Activated T-cell treated with anti-CD3 and anti-CD28 coated beads, Interleukin-2, amount 50 U/mL, for 48 hours (primary cell): ENCODE measurements around the gene AMBP.

Source experiments
- DNase-seq, 2 experiments: peaks; one replicate each; pipeline ENCODE4 v3.0.0-alpha.2; 2020

Gene AMBP

GRCh38 chr9:114072184-114073140, 5.6 kb downstream of the AMBP start:
- no peak for DNase-seq

- no peak for DNase-seq
These were observed 6.8 kb downstream of the AMBP start for GRCh38 chr9:114071197-114071795.

- DNase-seq: no peak
These were observed 7.7 kb downstream of the AMBP start for GRCh38 chr9:114070188-114071103.

- no peak for DNase-seq
These were observed 8.5 kb downstream of the AMBP start for GRCh38 chr9:114069476-114070187.

GRCh38 chr9:114065304-114065703, 12.8 kb downstream of the AMBP start:
- DNase-seq: no peak

GRCh38 chr9:114061830-114062474, 16.1 kb downstream of the AMBP start:
- no peak for DNase-seq

GRCh38 chr9:114061292-114061691, 16.8 kb downstream of the AMBP start:
- no peak for DNase-seq

- no peak for DNase-seq
These were observed 17.4 kb downstream of the AMBP start for GRCh38 chr9:114060711-114061110.

GRCh38 chr9:114060070-114060469, 18.0 kb downstream of the AMBP start:
- no peak for DNase-seq

GRCh38 chr9:114059047-114059803, 18.9 kb downstream of the AMBP start:
- no peak for DNase-seq

GRCh38 chr9:114058688-114059046, 19.4 kb downstream of the AMBP start:
- no peak for DNase-seq

GRCh38 chr9:114057161-114057885, 20.8 kb downstream of the AMBP start:
- no peak for DNase-seq

GRCh38 chr9:114056527-114056926, 21.6 kb downstream of the AMBP start:
- no peak for DNase-seq

- no peak for DNase-seq
These were observed 22.2 kb downstream of the AMBP start for GRCh38 chr9:114055894-114056293.

- no peak for DNase-seq
These were observed 23.0 kb downstream of the AMBP start for GRCh38 chr9:114055061-114055460.

- DNase-seq: no peak
These were observed 23.9 kb downstream of the AMBP start for GRCh38 chr9:114054191-114054690.

GRCh38 chr9:114053246-114054005, 24.7 kb downstream of the AMBP start:
- DNase-seq: no peak

- DNase-seq: no peak
These were observed 26.4 kb downstream of the AMBP start for GRCh38 chr9:114051706-114052105.

- DNase-seq: no peak
These were observed 26.8 kb downstream of the AMBP start for GRCh38 chr9:114051281-114051680.

- DNase-seq: no peak
These were observed 27.5 kb downstream of the AMBP start for GRCh38 chr9:114050646-114051045.
